Ascending aorta (tissue), 2 donors: ENCODE results near the gene TRA2B. TPM values are rescaled to one million over a fixed set of nuclear protein-coding genes. Genes with fewer than 3 reads are reported as not detected.

Source experiments
- DNase-seq, 2 donors: peaks; one replicate each; pipeline ENCODE4 v3.0.0-alpha.2; 2019; ENCODE audit warnings: low spot score in 2 of 2
- H3K27ac ChIP-seq, 2 donors: fragments of 200-600 bp; sonication (generic); one replicate each; pipeline ENCODE4 v1.5.1; 2016 to 2017; ENCODE audit warnings: mild to moderate bottlenecking in 1 of 2
- H3K27me3 ChIP-seq: fragments of 200-600 bp; sonication (generic); one replicate; pipeline ENCODE4 v1.5.1; 2017
- H3K36me3 ChIP-seq, 2 donors: fragments of 200-600 bp; sonication (generic); one replicate each; pipeline ENCODE4 v1.5.1; 2016
- H3K4me1 ChIP-seq, 2 donors: fragments of 200-600 bp; sonication (generic); one replicate each; pipeline ENCODE4 v1.5.1; 2016 to 2017; ENCODE audit warnings: mild to moderate bottlenecking in 1 of 2
- H3K4me3 ChIP-seq, 2 donors: fragments of 200-600 bp; sonication (generic); one replicate each; pipeline ENCODE4 v1.5.1; 2016 to 2017; ENCODE audit warnings: mild to moderate bottlenecking in 1 of 2
- H3K9me3 ChIP-seq, 2 donors: fragments of 200-600 bp; sonication (generic); one replicate each; pipeline ENCODE4 v1.5.1; 2016
- CTCF ChIP-seq, 3 experiments: fragments of 200-600 bp in 2 of 3; fragments of 450-650 bp in 1 of 3; sonication (generic) in 2 of 3; IDR thresholded peaks; one replicate each; pipeline ENCODE4 v1.5.1; 2016 to 2019; ENCODE audit warnings: antibody characterized with exemption in 3 of 3, mild to moderate bottlenecking in 1 of 3, moderate library complexity in 1 of 3
- intact Hi-C: fragments of 100-400 bp; cut with DNase I; formaldehyde crosslinking; loops from one replicate; pipeline ENCODE4 v1.15.1; 2023
- total RNA-seq: library from RNA; depleted of rRNA; stranded (reverse); fragments of >200 nt; gene quantifications from one replicate; pipeline ENCODE4 v1.1.0, GENCODE V29; 2016

The TRA2B gene
- total RNA-seq, 1 donor from 2014 or later, result 138 TPM

GRCh38 chr3:185950728-185951127 is 12.9 kb upstream of the TRA2B start:
- no peak for DNase-seq
- H3K4me1 ChIP-seq, result no peaks in the 10 kb centered on the region
- no peaks in the 10 kb centered on the region for H3K27me3 ChIP-seq
- no peak overlapping the region for H3K27ac ChIP-seq
- H3K4me3 ChIP-seq, result no peak overlapping the region
- no peaks in the 10 kb centered on the region for H3K9me3 ChIP-seq
- intact Hi-C loops, result no loop called here
- no peak for TF ChIP-seq CTCF (IDR thresholded peaks at IDR 0.05)
- H3K36me3 ChIP-seq, result no peaks in the 10 kb centered on the region

GRCh38 chr3:185949515-185949914 is 11.7 kb upstream of the TRA2B start:
- no peaks in the 10 kb centered on the region for H3K4me1 ChIP-seq
- H3K36me3 ChIP-seq, result no peaks in the 10 kb centered on the region
- DNase-seq, result no peak
- H3K27ac ChIP-seq, result no peak overlapping the region
- no peak for TF ChIP-seq CTCF (IDR thresholded peaks at IDR 0.05)
- H3K27me3 ChIP-seq, result no peaks in the 10 kb centered on the region
- no peak overlapping the region for H3K4me3 ChIP-seq
- H3K9me3 ChIP-seq, result no peaks in the 10 kb centered on the region
- intact Hi-C loops, result no loop called here

- Histone ChIP-seq H3K9me3 (no peaks in the 10 kb centered on the region), H3K4me3 (no peak overlapping the region), H3K27ac (no peak overlapping the region), H3K27me3 (no peaks in the 10 kb centered on the region), H3K4me1 (peaks cover 0 to 4% of the 10 kb centered on the region in 2 donors), H3K36me3 (no peaks in the 10 kb centered on the region)
- TF ChIP-seq CTCF (IDR thresholded peaks at IDR 0.05), result no peak
- intact Hi-C loops, result no loop called here
- DNase-seq, result no peak
These were observed 10.5 kb upstream of the TRA2B start for GRCh38 chr3:185948292-185948691.

GRCh38 chr3:185943760-185944106 is 5.9 kb upstream of the TRA2B start:
- no peaks in the 10 kb centered on the region for H3K27me3 ChIP-seq
- H3K36me3 ChIP-seq, result no peaks in the 10 kb centered on the region
- H3K4me3 ChIP-seq, result peak overlapping the region in 1 of 2 donors; percentile 53
- TF ChIP-seq CTCF (IDR thresholded peaks at IDR 0.05), result no peak
- intact Hi-C loops, result loop anchor here (5.0 kb wide), 1 partner anchor 39 kb away; no protein-coding TSS in a partner anchor
- peak overlapping the region; percentile 66 to 78 for H3K27ac ChIP-seq
- DNase-seq, result no peak
- H3K9me3 ChIP-seq, result no peaks in the 10 kb centered on the region
- H3K4me1 ChIP-seq, result peaks cover 0 to 7% of the 10 kb centered on the region in 2 donors

- H3K36me3 ChIP-seq, result no peaks in the 10 kb centered on the region
- peak; percentile 44 to 93 for DNase-seq
- peak overlapping the region in 1 of 2 donors; percentile 53 for H3K4me3 ChIP-seq
- H3K27me3 ChIP-seq, result no peaks in the 10 kb centered on the region
- H3K4me1 ChIP-seq, result peaks cover 0 to 7% of the 10 kb centered on the region in 2 donors
- intact Hi-C loops, result loop anchor here (5.0 kb wide), 1 partner anchor 39 kb away; no protein-coding TSS in a partner anchor
- peak overlapping the region; percentile 66 to 78 for H3K27ac ChIP-seq
- peak; percentile 88 to 100 (median 99) for TF ChIP-seq CTCF (IDR thresholded peaks at IDR 0.05)
- no peaks in the 10 kb centered on the region for H3K9me3 ChIP-seq
These were observed 5.3 kb upstream of the TRA2B start for GRCh38 chr3:185942907-185943759.
